ENCODE measurements around the gene ZNRF2. TPM values are rescaled to one million over a fixed set of nuclear protein-coding genes. Genes with fewer than 3 reads are reported as not detected.

ZNRF2 gene
- total RNA-seq, 1 experiment from 2014 or later, result 22.1 TPM

DNA sequence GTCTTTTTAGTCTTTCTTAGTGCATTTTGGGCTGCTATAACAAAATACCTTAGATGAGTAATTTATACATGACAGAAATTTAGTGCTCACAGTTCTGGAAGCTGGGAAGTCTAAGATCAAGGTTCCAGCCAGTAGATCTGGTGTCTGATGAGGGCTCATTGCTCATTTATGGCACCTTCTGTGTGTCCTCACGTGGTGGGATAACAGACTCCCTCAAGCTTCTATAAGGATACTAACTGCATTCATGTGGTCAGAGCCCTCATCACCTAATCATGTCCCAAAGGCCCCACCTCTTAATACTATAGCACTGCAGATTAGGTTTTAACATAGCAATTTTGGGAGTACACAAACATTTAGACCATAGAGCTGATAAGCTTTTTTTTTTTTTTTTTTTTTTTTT is 80.4 kb downstream of the ZNRF2 start:
- Histone ChIP-seq H3K4me3 (ENCODE audit: low read depth in 2 of 2, low read length in 2 of 2) (no peak overlapping the region), H3K36me3 (ENCODE audit: control insufficient read depth, insufficient read depth, low read length) (no peaks in the 10 kb centered on the region), H3K27me3 (ENCODE audit: control insufficient read depth, insufficient read depth, low read length) (no peaks in the 10 kb centered on the region), H3K27ac (ENCODE audit: low read length) (no peak overlapping the region), H3K4me1 (ENCODE audit: control insufficient read depth, insufficient read depth, low read length) (peaks cover 17% of the 10 kb centered on the region; the same call in 1 of the 2 replicates), H3K9me3 (ENCODE audit: control insufficient read depth, insufficient read depth, low read depth, low read length) (no peaks in the 10 kb centered on the region)
- intact Hi-C loops (cut with micrococcal nuclease; ENCODE audit: unreplicated experiment), result no loop called here
- ATAC-seq (no peak), DNase-seq (ENCODE audit: low read depth, low spot score) (no peak)
- TF ChIP-seq, protein P1, sequence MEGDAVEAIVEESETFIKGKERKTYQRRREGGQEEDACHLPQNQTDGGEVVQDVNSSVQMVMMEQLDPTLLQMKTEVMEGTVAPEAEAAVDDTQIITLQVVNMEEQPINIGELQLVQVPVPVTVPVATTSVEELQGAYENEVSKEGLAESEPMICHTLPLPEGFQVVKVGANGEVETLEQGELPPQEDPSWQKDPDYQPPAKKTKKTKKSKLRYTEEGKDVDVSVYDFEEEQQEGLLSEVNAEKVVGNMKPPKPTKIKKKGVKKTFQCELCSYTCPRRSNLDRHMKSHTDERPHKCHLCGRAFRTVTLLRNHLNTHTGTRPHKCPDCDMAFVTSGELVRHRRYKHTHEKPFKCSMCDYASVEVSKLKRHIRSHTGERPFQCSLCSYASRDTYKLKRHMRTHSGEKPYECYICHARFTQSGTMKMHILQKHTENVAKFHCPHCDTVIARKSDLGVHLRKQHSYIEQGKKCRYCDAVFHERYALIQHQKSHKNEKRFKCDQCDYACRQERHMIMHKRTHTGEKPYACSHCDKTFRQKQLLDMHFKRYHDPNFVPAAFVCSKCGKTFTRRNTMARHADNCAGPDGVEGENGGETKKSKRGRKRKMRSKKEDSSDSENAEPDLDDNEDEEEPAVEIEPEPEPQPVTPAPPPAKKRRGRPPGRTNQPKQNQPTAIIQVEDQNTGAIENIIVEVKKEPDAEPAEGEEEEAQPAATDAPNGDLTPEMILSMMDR (IDR thresholded peaks at IDR 0.05), result no peak
- no peak for TF ChIP-seq SIN3A (IDR thresholded peaks at IDR 0.05; ENCODE audit: borderline replicate concordance, insufficient read depth, low read depth, low read length)
- TF ChIP-seq, protein P2, sequence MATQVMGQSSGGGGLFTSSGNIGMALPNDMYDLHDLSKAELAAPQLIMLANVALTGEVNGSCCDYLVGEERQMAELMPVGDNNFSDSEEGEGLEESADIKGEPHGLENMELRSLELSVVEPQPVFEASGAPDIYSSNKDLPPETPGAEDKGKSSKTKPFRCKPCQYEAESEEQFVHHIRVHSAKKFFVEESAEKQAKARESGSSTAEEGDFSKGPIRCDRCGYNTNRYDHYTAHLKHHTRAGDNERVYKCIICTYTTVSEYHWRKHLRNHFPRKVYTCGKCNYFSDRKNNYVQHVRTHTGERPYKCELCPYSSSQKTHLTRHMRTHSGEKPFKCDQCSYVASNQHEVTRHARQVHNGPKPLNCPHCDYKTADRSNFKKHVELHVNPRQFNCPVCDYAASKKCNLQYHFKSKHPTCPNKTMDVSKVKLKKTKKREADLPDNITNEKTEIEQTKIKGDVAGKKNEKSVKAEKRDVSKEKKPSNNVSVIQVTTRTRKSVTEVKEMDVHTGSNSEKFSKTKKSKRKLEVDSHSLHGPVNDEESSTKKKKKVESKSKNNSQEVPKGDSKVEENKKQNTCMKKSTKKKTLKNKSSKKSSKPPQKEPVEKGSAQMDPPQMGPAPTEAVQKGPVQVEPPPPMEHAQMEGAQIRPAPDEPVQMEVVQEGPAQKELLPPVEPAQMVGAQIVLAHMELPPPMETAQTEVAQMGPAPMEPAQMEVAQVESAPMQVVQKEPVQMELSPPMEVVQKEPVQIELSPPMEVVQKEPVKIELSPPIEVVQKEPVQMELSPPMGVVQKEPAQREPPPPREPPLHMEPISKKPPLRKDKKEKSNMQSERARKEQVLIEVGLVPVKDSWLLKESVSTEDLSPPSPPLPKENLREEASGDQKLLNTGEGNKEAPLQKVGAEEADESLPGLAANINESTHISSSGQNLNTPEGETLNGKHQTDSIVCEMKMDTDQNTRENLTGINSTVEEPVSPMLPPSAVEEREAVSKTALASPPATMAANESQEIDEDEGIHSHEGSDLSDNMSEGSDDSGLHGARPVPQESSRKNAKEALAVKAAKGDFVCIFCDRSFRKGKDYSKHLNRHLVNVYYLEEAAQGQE (IDR thresholded peaks at IDR 0.05; ENCODE audit: insufficient read depth in 1 of 2, low read depth in 2 of 2, low read length in 1 of 2), result no peak
- TF ChIP-seq TCF7L2 (IDR thresholded peaks at IDR 0.05; ENCODE audit: low read depth, low read length), result no peak
- TF ChIP-seq POLR2AphosphoS5 (IDR thresholded peaks at IDR 0.05; ENCODE audit: low read depth, low read length), result no peak
- CTCF ChIA-PET, result interaction anchor here (0.8 kb wide), 1 partner anchor 12 kb away, joined by 4 read pairs; no protein-coding TSS in a partner anchor
- in situ Hi-C loops (cut with HindIII; ENCODE audit: low pct_unique_long_range_greater_than_20kb, low sequenced_read_pairs), result no loop called here
- no TSS peak for BruUV-seq (replicated peaks)
- POLR2A ChIA-PET, result no interaction called here

DNA sequence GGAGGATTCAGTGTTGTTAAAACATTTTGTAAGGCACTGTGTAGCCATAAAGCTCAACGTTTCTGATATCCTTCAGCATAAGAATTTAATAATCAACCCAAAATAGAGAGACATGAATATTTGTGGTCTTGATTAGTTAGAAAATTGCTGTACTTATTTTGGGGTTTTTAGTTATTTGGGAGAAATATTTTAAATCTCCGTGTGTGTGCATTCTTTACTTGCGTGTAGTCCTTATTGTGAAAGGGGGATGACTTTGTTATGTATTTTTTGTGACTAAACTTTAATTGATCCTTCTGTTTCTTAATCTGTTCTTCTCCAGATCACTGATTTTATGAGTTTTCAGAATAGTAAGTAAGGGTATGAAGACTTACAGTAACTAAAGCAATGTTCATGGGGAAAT is 81.2 kb downstream of the ZNRF2 start:
- intact Hi-C loops (cut with micrococcal nuclease; ENCODE audit: unreplicated experiment), result no loop called here
- ChIA-PET CTCF (no interaction called here), POLR2A (no interaction called here)
- Histone ChIP-seq H3K27ac (ENCODE audit: low read length) (no peak overlapping the region), H3K36me3 (ENCODE audit: control insufficient read depth, insufficient read depth, low read length) (no peaks in the 10 kb centered on the region), H3K27me3 (ENCODE audit: control insufficient read depth, insufficient read depth, low read length) (no peaks in the 10 kb centered on the region), H3K4me3 (ENCODE audit: low read depth in 2 of 2, low read length in 2 of 2) (no peak overlapping the region), H3K9me3 (ENCODE audit: control insufficient read depth, insufficient read depth, low read depth, low read length) (no peaks in the 10 kb centered on the region), H3K4me1 (ENCODE audit: control insufficient read depth, insufficient read depth, low read length) (peaks cover 17% of the 10 kb centered on the region; the same call in 1 of the 2 replicates)
- no peak for TF ChIP-seq POLR2AphosphoS5 (IDR thresholded peaks at IDR 0.05; ENCODE audit: low read depth, low read length)
- TF ChIP-seq, protein P2 (IDR thresholded peaks at IDR 0.05; ENCODE audit: insufficient read depth in 1 of 2, low read depth in 2 of 2, low read length in 1 of 2), result no peak
- no peak for TF ChIP-seq SIN3A (IDR thresholded peaks at IDR 0.05; ENCODE audit: borderline replicate concordance, insufficient read depth, low read depth, low read length)
- TF ChIP-seq, protein P1 (IDR thresholded peaks at IDR 0.05), result no peak
- TF ChIP-seq TCF7L2 (IDR thresholded peaks at IDR 0.05; ENCODE audit: low read depth, low read length), result no peak
- no peak for DNase-seq (ENCODE audit: low read depth, low spot score)
- ATAC-seq, result no peak
- BruUV-seq (replicated peaks), result no TSS peak
- in situ Hi-C loops (cut with HindIII; ENCODE audit: low pct_unique_long_range_greater_than_20kb, low sequenced_read_pairs), result no loop called here

All from Panc1 (cell line).